Measurements from ENCODE around the gene PRSS36. TPM values are rescaled to one million over a fixed set of nuclear protein-coding genes. Genes with fewer than 3 reads are reported as not detected.

Gene PRSS36
- total RNA-seq, 1 experiment from 2014 or later = 0.40 TPM

DNA sequence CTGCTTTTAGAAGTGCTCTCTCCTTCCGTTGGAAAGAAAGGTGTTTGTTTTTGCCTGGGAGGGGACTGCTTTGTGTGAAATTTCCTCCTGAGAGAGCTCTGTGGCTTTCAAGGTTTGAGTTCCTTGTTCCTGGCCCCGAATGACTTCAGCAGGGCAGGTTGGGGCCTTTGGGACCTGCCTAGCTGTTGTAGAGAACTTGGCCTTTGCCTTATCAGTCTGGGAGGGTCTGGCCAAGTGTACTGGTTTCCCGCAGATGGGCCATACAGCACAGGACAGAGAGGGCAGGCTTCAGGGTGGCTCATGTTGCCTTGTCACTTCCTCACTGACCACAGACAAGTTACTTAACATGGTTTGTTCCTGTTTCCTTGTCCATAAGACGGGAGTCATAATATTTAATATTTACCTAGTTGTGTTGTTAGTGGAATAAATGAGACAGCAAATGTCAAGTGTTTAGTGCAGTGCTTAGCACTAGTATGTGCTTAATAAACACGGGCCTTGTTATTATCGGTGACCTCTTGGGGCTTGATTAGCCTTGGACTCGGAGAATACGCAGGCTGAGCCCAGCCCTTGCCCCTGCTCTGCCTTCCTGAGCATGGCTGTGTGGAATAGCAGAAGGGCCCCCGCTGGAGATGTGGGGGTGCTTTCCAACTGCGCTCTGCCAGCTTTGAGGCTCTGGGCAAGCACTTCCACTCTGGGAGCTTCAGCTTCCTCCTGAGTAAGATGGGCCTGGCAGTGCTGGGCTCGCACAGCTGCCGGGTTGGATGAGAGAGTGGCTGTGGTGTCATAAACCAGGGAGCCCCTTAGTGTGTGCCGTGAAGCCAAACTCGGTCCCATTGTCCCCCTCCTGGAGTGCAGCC is 20.9 kb downstream of the PRSS36 start:
- no peak for DNase-seq (ENCODE audit: low read depth)

DNA sequence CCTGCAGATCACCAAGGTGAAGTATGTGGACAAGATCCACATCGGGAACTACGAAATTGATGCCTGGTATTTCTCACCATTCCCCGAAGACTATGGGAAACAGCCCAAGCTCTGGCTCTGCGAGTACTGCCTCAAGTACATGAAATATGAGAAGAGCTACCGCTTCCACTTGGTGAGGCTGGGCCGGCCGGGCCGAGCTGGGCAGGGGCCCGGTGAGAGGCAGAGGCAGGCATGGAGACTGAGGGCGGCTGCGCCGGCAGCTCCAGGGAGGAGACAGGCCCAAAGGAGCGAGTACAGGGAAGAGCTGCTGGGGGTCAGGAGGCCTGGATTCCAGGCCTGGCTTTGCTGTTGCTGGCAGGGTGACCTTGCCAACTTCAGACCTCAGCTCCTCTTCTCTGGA is 22.7 kb downstream of the PRSS36 start:
- no peak for DNase-seq (ENCODE audit: low read depth)

DNA sequence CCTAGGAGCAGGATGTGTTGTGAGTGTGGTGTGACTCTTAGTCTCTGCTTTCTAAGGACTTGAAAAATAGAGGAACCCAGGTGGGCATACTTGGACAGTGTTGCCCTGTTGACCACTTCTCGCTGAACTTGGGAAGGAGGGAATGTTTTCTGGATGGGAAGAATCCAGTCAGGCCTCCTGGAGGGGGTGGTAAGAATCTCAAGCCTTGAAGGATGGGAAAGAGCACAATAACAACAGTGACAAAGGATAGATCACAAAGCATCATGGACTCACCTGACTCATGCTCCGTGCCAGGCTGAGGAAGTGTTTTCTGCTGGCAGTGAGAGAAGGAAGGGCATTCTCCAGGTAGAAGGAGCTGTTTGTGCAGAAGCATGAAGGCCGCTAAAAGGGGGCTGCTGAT is 24.0 kb downstream of the PRSS36 start:
- DNase-seq (ENCODE audit: low read depth) = no peak

DNA sequence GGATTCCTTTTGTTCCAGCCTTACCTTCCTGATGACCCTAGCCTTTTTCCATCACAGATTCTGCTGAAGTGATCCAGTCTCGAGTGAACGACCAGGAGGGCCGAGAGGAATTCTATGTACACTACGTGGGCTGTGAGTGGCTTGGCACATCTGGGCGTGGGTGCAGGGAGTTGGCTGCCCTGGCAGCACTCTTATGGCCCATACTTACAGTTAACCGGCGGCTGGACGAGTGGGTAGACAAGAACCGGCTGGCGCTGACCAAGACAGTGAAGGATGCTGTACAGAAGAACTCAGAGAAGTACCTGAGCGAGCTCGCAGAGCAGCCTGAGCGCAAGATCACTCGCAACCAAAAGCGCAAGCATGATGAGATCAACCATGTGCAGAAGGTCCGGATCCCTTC is 29.7 kb downstream of the PRSS36 start:
- DNase-seq (ENCODE audit: low read depth) = no peak

DNA sequence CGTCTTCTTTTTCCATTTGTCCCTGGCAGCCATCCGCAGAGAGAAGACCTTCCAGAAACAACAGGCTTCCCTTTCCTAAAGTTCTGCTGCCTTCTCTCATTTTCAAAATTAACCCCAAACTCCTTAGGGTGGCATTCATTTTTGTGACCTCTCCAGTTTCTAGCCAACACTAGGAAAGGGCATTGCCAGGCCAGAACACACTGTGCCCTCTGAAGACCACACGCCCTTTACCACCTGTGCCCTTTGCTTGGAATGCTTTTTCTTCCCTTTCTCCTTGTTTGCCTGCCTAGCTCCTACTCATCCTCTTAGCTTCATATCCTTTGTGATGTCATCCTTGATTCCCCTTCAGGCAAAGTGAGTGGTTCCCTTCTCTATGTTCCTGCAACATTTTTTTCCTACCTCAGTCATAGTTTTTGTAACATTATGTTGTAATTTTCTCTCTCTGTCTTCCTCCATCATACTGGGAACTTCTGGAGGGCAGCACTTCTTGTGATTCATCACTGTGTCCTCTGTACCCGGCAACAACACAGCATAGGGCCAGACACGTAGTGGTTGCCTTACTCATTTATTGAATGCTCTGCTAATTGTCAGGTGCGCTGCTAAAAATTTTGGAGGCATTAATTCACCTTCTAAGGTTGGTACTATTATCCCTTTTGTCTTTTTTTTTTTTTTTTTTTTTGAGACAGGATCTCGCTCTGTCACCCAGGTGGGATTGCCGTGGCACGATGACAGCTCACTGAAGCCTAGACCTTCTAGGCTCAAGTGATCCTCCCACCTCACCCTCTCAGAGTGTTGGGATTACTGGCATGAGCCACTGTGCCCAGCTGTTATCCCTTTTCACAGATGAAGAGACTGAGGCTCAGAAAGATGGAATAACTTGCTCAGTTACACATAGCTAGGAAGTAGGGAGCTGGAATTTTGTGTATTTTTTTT is 31.4 kb downstream of the PRSS36 start:
- peak; percentile 69 for DNase-seq (ENCODE audit: low read depth)

DNA sequence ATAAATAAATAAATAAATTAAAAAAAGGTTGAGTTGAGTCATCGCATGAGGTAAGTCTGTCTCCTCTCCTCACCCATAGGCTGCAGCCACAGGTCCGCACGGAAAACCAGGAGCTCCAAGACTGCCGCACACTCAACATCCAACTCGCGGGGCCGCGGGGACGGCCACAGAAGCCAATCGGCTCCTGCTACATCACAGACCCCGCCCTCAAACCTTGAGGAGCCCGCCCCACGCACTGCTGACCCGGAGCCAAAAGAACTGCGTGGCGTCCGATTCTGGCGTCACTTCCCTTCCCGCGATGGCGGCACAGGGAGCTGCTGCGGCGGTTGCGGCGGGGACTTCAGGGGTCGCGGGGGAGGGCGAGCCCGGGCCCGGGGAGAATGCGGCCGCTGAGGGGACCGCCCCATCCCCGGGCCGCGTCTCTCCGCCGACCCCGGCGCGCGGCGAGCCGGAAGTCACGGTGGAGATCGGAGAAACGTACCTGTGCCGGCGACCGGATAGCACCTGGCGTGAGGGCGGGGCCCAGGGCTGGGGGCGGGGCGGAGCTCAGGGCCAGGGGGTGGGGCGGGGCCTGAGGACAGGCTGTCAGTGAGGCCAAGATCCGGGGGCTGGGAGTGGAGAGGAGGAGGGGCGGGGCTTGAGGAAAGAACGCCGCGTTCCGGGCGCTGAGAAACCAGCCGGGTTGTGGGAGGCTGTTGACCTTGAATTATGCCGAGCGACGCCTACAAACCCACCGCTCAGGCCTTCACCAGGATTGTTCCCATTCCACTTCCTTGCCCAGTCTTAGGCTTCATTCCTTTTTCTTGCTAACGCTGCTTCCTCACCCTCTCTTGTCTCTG is 32.3 kb downstream of the PRSS36 start, which contains the start of gene KAT8:
KAT8 (plus strand) TSS at position 281 of the 839 bp plus-strand sequence; CDS start at position 299, 18 bp downstream.
- peak; percentile 98 for DNase-seq (ENCODE audit: low read depth)

DNA sequence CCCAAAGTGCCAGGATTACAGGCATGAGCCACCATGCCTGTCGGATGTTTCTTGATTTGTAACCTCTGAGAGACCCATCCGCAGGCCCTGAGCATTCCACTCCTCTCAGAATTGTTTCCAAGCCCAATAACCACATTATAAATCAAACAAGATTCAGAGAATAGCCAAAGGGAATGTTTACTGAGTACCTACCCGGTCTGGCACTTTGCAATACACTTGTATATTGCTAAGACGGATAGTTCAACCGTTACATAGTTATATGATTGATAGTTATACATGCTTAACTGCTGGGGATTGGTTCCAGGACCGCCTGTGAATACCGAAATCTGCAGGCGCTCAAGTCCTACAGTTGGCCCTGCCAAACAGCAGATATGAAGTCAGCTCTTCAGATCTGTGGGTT is 35.4 kb downstream of the PRSS36 start:
- DNase-seq (ENCODE audit: low read depth) = no peak

DNA sequence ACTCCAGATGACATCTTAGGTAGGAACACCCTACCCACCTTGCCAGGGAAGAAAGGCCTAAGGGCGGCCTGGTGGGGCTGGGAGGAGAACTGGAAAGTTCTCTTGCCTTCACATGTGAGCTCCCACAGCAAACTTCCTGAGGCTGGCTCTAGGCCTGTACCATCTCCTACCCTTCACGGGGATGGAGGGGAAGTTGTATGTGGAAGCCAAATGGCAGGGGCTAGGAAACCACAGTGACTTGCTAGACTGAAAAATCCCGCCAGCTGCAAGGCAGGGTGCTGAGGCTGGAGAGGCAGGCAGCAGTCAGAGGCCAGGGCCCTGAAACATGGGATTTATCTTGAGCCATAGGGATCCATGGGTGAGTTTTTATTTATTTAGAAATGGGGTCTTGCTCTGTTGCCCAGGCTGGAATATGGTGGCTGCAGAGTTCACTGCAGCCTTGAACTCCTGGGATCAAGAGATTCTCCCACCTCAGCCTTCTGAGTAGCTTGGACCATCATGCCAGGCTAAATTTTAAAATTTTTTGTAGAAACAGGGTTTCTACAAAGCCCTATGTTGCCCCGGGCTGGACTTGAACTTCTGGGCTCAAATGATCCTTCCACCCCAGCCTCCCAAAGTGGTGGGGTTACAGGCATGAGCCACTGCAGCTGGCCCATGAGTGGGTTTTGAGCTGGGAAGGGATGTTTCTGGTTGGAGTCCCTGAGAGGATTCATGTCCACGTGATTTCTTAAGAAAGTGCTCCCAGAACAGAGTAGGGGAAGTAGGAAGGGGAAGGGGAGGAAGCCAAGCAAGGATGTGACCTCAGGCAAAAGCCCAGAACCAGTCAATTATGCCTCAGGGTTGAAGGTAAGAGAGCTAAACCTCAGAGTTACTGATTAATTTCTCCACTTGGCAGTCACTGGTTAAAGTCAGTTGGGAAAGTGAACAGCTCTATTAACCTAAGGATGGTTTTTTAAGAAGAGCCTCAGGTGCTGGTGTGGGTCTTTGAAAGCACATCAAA is 36.4 kb downstream of the PRSS36 start:
- no peak for DNase-seq (ENCODE audit: low read depth)

DNA sequence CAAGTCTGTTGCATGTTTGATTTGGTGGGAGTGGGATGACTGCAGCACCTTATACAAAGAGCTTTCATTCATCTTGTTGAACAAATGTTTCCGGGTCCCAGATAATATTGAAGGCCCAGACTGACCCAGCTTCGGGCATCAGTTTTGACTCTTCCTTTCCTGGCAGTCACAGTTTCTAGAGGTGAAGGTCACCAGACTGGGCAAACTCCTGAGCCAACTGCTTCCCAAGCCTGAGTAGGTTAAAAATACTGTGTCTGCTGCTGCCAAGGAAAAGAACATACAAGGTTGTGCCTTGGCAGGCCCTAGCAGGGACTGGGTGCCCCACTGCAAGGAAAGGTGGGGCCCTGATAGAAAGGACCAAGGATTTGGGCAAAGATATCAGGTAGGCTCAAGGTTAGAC is 37.2 kb downstream of the PRSS36 start:
- DNase-seq (ENCODE audit: low read depth) = no peak

DNA sequence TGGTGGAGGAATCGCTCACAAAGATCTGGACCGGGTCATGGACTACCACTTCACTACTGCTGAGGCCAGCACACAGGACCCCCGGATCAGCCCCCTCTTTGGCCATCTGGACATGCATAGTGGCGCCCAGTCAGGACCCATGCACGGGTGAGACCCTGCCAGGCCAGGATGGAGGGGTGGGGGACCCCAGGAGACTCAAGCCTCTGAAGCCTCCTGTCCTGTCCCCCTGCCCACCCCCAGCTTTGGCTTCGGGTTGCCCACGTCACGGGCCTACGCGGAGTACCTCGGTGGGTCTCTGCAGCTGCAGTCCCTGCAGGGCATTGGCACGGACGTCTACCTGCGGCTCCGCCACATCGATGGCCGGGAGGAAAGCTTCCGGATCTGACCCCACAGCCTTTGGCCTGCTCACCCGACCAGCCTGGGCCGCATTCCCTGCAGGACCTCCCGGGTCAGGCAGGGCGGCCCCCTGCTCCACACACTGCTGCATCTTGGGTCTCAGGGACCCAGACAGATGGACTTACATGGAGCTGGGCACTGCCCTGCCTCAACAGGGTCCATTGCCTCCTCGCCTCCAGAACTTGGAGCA is 37.9 kb downstream of the PRSS36 start:
- DNase-seq (ENCODE audit: low read depth) = no peak

DNA sequence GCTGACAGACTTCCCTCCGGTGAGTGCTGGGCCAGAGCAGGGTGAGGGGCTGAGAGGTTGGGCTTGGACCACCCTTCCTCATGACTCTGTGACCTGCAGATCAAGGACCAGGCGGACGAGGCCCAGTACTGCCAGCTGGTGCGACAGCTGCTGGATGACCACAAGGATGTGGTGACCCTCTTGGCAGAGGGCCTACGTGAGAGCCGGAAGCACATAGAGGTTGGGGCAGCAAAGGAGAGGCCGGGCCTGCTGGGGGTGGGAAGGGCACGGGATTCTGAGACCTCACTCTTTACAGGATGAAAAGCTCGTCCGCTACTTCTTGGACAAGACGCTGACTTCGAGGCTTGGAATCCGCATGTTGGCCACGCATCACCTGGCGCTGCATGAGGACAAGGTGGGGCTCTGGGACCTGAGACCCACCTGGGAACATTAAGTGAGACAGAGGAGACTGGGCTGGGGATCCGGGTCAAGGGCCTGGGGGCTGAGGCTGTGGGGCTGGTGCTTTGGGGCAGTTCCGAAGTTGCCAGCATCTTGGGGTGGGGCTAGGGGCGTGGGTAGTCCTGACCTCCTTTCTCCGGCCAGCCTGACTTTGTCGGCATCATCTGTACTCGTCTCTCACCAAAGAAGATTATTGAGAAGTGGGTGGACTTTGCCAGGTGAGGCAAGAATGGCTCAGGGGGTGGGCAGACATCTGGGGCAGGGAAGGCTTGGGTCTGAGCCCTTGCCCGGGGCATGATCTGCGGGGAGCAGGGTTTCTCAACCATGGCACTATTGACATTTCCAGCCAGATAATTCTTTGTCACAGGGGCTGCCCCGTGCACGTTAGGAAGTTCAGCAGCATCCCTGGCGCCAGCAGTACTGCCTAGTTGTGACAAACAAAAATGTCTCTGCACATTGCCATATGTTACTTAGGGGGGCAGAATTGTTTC is 39.5 kb downstream of the PRSS36 start:
- peak; percentile 95 for DNase-seq (ENCODE audit: low read depth)

DNA sequence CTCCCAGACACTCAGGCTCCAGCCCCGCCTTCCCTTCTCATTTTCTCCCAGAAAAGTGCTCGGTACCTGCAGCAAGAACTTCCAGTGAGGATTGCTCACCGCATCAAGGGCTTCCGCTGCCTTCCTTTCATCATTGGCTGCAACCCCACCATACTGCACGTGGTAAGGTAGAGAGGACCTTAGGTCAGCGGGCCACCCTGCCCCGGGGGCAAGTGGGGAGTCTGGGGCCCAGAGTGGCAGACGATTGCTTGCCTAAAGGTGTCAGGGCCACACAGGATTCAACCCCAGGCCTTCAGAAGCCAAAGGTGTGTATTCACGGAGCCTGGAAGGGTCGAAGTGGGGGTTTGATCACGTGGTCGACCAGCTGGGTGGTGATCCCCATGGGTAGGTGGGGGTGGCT is 40.2 kb downstream of the PRSS36 start:
- no peak for DNase-seq (ENCODE audit: low read depth)

DNA sequence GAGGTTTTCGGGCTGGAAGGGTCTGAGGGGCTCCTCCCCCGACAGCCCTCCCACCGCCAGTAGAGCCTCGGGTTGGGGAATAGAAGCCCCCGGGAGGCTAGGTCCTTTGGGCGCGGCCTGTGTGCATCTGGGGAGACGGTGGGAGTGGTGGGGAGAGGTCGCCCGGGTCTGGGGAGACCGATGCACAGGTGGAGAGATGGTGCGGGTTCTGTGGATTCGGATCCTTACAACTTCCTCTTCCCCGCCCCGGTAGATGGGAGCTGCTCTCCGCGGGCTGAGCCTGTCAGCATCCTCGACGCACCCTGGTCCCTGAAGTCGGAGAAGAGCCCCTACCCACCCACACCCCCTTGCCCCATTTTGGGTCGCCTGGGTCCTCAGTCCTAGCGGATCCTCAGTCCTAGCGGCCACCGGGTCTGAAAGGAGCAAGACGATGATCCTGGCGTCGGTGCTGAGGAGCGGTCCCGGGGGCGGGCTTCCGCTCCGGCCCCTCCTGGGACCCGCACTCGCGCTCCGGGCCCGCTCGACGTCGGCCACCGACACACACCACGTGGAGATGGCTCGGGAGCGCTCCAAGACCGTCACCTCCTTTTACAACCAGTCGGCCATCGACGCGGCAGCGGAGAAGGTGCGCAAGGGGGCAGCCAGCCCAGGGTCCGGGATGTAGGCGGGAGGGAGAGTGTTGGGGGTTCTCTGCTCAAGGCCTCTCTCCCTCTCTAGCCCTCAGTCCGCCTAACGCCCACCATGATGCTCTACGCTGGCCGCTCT is 40.9 kb downstream of the PRSS36 start:
- no peak for DNase-seq (ENCODE audit: low read depth)

DNA sequence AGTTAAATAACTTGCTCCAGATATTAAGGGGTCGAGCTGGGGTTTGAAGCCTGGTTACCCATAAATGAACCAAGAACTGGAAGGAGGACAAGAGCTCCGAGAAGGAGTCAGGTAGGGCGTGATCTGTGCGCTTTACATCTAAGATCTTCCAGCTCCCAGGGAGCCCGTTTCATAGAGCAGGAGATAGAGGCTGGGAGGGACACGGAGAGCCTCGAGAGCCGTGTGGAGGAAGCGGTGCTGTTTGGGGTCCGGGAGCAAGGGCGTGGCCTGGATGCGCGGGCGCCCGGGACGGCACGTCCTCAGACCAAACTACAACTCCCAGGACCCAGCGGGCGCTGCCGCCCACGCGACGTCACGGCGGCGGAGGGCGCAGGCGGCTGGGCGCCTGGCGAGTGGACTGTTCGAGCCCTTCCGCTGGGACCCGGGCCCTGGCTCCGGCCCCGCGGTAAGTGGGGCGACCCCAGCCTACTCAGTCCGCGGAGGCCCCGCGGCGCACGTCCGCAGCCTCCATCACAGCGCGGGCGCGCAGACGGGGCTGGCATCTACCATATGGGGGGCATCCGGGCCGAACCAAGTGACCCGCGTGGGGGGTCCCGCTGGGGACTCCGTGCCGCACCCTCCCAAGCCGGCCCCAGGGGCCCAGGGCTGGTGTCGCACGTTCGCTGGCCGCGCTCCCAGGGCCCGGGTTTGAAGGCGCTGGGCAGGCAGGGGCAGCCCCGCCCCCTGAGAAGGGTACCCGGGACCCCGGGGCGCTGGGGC is 41.7 kb downstream of the PRSS36 start, which contains the start of gene BCKDK:
BCKDK (plus strand) TSS at position 352 of the 759 bp plus-strand sequence. CDS start 838 bp downstream, outside the sequence.
- peak; percentile 83 for DNase-seq (ENCODE audit: low read depth)

DNA sequence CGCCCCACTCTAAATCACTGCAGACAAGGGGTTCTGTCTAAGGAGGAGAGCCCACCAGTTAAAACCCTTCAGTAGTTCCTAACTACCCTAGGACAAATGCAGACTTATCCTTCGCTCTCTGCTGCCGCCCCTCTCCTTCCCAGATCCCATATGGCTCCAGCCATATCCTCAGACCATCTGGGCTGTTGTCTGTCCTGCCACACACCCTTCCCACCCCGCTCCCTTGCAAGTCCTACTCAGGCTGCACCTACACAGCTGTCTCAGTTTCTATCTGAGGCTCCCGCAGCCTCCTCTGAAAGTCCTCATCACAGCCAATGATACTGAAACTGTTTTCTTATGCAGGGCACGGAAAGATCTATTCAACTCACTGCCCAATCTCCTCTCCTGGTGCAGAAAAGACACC is 42.4 kb downstream of the PRSS36 start:
- DNase-seq (ENCODE audit: low read depth) = no peak

DNA sequence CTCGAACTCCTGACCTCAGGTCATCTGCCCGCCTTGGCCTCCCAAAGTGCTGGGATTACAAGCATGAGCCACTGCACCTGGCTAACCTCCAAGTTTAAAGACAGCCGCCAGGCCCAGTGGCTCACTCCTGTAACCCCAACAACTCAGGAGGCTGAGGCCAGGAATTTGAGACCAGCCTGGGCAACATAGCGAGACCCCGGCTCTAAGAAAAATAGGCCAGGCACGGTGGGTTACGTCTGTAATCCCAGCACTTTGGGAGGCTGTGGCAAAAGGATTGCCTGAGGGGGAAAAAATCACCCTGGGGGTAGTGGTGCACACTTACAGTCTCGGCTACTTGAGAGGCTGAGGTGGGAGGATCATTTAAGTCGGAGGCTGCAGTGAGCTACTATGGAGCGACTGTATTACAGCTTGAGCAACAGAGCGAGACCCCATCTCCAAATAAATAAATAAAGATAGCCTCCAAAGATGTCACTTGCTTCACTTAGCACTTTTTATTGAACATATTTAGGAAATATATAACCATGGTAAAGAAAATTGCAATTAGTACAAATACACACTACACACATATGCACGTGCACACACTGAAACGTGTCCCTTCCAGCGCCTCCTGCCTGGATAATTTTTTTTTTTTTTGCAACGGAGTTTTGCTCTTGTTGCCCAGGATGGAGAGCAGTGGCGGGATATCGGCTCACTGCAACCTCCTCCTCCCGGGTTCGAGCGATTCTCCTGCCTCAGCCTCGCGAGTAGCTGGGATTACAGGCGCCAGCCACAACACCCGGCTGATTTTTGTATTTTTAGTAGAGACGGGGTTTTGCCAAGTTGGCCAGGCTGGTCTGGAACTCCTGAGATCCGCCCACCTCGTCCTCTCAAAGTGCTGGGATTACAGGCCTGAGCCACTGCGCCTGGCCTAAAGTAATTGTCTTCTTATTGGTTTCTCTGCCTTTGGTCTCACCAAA is 43.1 kb downstream of the PRSS36 start:
- DNase-seq (ENCODE audit: low read depth) = no peak

Data from LHCN-M2 (cell line).